Gastroesophageal sphincter (tissue), 4 donors: ENCODE data around the gene FAM124A. TPM values are rescaled to one million over a fixed set of nuclear protein-coding genes. Genes with fewer than 3 reads are reported as not detected.

ENCODE experiments used
- ATAC-seq: fragments of 150-250 bp; one replicate; pipeline ENCODE4 v1.9.1; 2016; ENCODE audit warnings: mild to moderate bottlenecking, moderate library complexity
- H3K27ac ChIP-seq, 4 donors: fragments of 200-600 bp; sonication (generic) in 3 of 4; 1 replicate in 3 of 4; 2 replicates in 1 of 4; pipeline ENCODE4 v1.5.1; 2016 to 2019
- H3K27me3 ChIP-seq: fragments of 200-600 bp; sonication (generic); one replicate; pipeline ENCODE4 v1.5.1; 2019
- H3K36me3 ChIP-seq, 2 donors: fragments of 200-600 bp; sonication (generic); one replicate each; pipeline ENCODE4 v1.5.1; 2019; ENCODE audit warnings: control low read depth in 1 of 2
- H3K4me1 ChIP-seq, 3 donors: fragments of 200-600 bp; sonication (generic); 1 replicate in 2 of 3; 2 replicates in 1 of 3; pipeline ENCODE4 v1.5.1; 2016 to 2019; ENCODE audit warnings: control low read depth in 2 of 3
- H3K4me3 ChIP-seq, 2 donors: fragments of 200-600 bp; sonication (generic); one replicate each; pipeline ENCODE4 v1.5.1; 2019; ENCODE audit warnings: mild to moderate bottlenecking in 1 of 2, moderate library complexity in 1 of 2
- H3K9me3 ChIP-seq, 3 donors: fragments of 200-600 bp; sonication (generic); one replicate each; pipeline ENCODE4 v1.5.1; 2017 to 2019; ENCODE audit warnings: control low read depth in 2 of 3
- CTCF ChIP-seq, 4 experiments: fragments of 200-600 bp in 2 of 4; fragments of 450-650 bp in 2 of 4; sonication (generic) in 1 of 4; IDR thresholded peaks; one replicate each; pipeline ENCODE4 v1.5.1; 2017 to 2019; ENCODE audit warnings: antibody characterized with exemption in 4 of 4, mild to moderate bottlenecking in 2 of 4, moderate library complexity in 2 of 4
- EP300 ChIP-seq: sonication (generic); formaldehyde crosslinking; IDR thresholded peaks from one replicate; pipeline ENCODE4 v1.6.1; 2017; ENCODE audit warnings: antibody characterized with exemption, mild to moderate bottlenecking
- POLR2A ChIP-seq, 2 donors: fragments of 450-650 bp; IDR thresholded peaks; one replicate each; pipeline ENCODE4 v1.6.1; 2017; ENCODE audit warnings: antibody characterized with exemption in 2 of 2, mild to moderate bottlenecking in 2 of 2, moderate library complexity in 1 of 2
- POLR2AphosphoS5 ChIP-seq: sonication (generic); formaldehyde crosslinking; IDR thresholded peaks from one replicate; pipeline ENCODE4 v1.6.1; 2017; ENCODE audit warnings: antibody characterized with exemption
- WGBS, 2 donors: methylation state at CpG; one replicate each; pipeline ENCODE4 v1.1.5; 2018; ENCODE audit warnings: low coverage in 1 of 2; 5-methylcytosine and 5-hydroxymethylcytosine counted together
- total RNA-seq, 4 donors: library from RNA; depleted of rRNA; stranded (reverse); fragments of >200 nt; gene quantifications; one replicate each; pipeline ENCODE4 v1.1.0, GENCODE V29; 2016

The FAM124A gene
- total RNA-seq, 4 donors from 2014 or later, result 13.7 to 23.2 (median 15.2) TPM

GRCh38 chr13:51308781-51309180, 86.6 kb downstream of the FAM124A start:
- Histone ChIP-seq H3K27ac (no peak overlapping the region), H3K27me3 (no peaks in the 10 kb centered on the region), H3K9me3 (no peaks in the 10 kb centered on the region), H3K36me3 (no peaks in the 10 kb centered on the region), H3K4me3 (no peak overlapping the region), H3K4me1 (no peaks in the 10 kb centered on the region)
- TF ChIP-seq EP300 (no peak), CTCF (IDR thresholded peaks at IDR 0.05) (no peak), POLR2AphosphoS5 (no peak), POLR2A (IDR thresholded peaks at IDR 0.05) (no peak)
- no peak for ATAC-seq
- 57 to 77% methylated on average over 2 to 6 of the region's 6 CpGs for WGBS, 2 donors

GRCh38 chr13:51311231-51311630, 89.0 kb downstream of the FAM124A start:
- no peak overlapping the region for H3K27ac ChIP-seq
- H3K36me3 ChIP-seq, result no peaks in the 10 kb centered on the region
- H3K9me3 ChIP-seq, result no peaks in the 10 kb centered on the region
- H3K4me1 ChIP-seq, result no peaks in the 10 kb centered on the region
- TF ChIP-seq POLR2A (IDR thresholded peaks at IDR 0.05), result no peak
- TF ChIP-seq EP300, result no peak
- TF ChIP-seq CTCF (IDR thresholded peaks at IDR 0.05), result no peak
- no peak for TF ChIP-seq POLR2AphosphoS5
- no peak overlapping the region for H3K4me3 ChIP-seq
- no peaks in the 10 kb centered on the region for H3K27me3 ChIP-seq
- no peak for ATAC-seq
- 75 to 100% methylated on average over 2 of the region's 2 CpGs for WGBS, 2 donors

- Histone ChIP-seq H3K4me3 (no peak overlapping the region), H3K27me3 (no peaks in the 10 kb centered on the region), H3K4me1 (no peaks in the 10 kb centered on the region), H3K27ac (no peak overlapping the region), H3K9me3 (no peaks in the 10 kb centered on the region), H3K36me3 (no peaks in the 10 kb centered on the region)
- WGBS, 2 donors, result 96 to 97% methylated on average over 3 to 4 of the region's 5 CpGs
- ATAC-seq, result no peak
- TF ChIP-seq POLR2A (IDR thresholded peaks at IDR 0.05) (no peak), POLR2AphosphoS5 (no peak), EP300 (no peak), CTCF (IDR thresholded peaks at IDR 0.05) (no peak)
These were observed 89.8 kb downstream of the FAM124A start for GRCh38 chr13:51311957-51312520.

GRCh38 chr13:51313619-51314018, 91.4 kb downstream of the FAM124A start:
- no peak overlapping the region for H3K27ac ChIP-seq
- no peaks in the 10 kb centered on the region for H3K36me3 ChIP-seq
- no peaks in the 10 kb centered on the region for H3K27me3 ChIP-seq
- ATAC-seq, result no peak
- no peaks in the 10 kb centered on the region for H3K4me1 ChIP-seq
- H3K4me3 ChIP-seq, result no peak overlapping the region
- WGBS, 2 donors, result 57% methylated on average over 1 of the region's 1 CpG; no CpG with 5 or more reads in 1 of the 2 donors
- no peaks in the 10 kb centered on the region for H3K9me3 ChIP-seq
- TF ChIP-seq POLR2A (IDR thresholded peaks at IDR 0.05) (no peak), CTCF (IDR thresholded peaks at IDR 0.05) (no peak), EP300 (no peak), POLR2AphosphoS5 (no peak)

GRCh38 chr13:51317262-51317661, 95.1 kb downstream of the FAM124A start:
- Histone ChIP-seq H3K9me3 (no peaks in the 10 kb centered on the region), H3K4me3 (no peak overlapping the region), H3K27ac (no peak overlapping the region), H3K27me3 (no peaks in the 10 kb centered on the region), H3K36me3 (no peaks in the 10 kb centered on the region), H3K4me1 (no peaks in the 10 kb centered on the region)
- ATAC-seq, result no peak
- WGBS, 2 donors, result 43 to 50% methylated on average over 1 of the region's 1 CpG
- no peak for TF ChIP-seq EP300
- no peak for TF ChIP-seq CTCF (IDR thresholded peaks at IDR 0.05)
